Measurements from ENCODE around the gene OAS1.
"Not testable (repeated sequence)": the region's sequence is repeated elsewhere in the genome, so short reads cannot be mapped to it uniquely, and the experiment has no call there.

OAS1 gene

GRCh38 chr12:112900298-112901145, 6.2 kb upstream of the OAS1 start:
- DNase-seq = peak in 1 of 2 donors; percentile 20

- no peak for DNase-seq
Observed at GRCh38 chr12:112901271-112901670, 5.5 kb upstream of the OAS1 start.

DNA sequence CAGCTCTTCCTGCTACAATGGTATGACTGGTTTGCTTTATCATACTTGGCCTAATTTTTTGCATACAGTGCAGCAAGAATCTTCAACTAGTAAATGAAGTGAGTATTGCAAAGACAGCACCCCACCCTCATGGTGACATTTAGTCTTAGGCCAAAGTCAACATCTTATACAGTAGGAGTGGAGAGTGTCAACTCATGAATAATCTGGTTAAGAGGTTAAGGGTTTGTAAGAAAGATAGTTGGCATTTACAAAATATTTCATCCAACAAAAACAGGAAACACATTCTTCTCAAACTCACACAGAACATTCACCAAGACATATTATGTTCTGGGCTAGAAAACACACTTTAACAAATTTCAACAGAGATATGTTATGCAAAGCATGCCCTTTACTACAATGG, 2.2 kb upstream of the OAS1 start:
- DNase-seq = no peak

GRCh38 chr12:112905451-112906089, 1.2 kb upstream of the OAS1 start:
- no peak for DNase-seq

DNA sequence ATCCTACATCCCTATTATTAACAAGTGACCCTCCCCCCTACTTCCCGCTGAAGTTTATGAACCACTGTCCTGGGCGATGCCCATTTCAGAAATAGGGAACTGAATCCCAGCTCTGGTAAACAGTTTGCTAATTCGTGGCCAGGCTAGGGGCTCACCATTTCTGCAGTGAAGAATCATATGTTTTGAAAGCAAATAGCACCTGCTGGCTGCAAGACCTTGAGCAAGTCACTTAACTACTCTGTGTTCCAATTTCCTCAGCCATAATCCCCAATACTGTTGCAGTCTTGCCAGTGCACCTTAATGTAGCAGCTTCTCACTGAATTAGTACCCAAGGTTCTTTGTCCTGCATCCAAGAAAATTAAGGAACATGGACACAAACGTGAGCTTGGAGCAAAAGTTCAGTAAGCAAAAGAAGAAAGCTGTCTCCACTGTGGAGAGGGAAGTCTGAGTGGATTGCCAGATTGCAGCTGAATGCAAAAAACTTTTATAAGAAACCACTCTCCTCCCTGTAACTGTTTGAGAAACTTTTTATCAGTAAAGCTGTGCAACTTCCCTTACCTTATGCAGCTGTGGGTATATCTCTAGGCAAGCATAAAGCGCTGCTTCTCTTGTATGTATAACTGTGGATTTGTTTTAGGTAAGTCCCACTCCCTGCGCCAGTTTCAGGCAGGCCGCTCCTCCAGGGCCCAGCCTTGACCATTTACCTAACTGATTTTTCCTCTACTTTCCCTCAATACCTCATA, 824 bp downstream of the OAS1 start:
- no peak for DNase-seq

GRCh38 chr12:112908548-112908947, 1.8 kb downstream of the OAS1 start:
- no peak for DNase-seq

- no peak for DNase-seq
Observed at GRCh38 chr12:112909693-112910092, 2.9 kb downstream of the OAS1 start.

- no peak for DNase-seq
Observed at GRCh38 chr12:112913038-112913688, 6.4 kb downstream of the OAS1 start.

DNA sequence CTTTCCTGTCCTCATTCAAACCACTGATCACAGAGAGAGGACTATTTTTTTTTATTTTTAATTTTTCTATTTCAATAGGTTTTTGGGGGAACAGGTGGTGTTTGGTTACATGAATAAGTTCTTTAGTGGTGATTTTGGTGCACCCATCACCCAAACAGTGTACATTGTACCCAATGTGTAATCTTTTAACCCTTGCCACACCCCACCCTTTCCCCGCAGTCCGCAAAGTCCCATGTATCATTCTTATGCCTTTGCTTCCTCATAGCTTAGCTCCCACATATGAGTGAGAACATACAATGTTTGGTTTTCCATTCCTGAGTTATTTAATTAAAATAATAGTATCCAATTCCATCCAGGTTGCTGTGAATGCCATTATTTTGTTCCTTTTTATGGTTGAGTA, 7.1 kb downstream of the OAS1 start:
- DNase-seq = not testable (repeated sequence)

GRCh38 chr12:112916270-112916669, 9.5 kb downstream of the OAS1 start:
- DNase-seq = no peak

DNA sequence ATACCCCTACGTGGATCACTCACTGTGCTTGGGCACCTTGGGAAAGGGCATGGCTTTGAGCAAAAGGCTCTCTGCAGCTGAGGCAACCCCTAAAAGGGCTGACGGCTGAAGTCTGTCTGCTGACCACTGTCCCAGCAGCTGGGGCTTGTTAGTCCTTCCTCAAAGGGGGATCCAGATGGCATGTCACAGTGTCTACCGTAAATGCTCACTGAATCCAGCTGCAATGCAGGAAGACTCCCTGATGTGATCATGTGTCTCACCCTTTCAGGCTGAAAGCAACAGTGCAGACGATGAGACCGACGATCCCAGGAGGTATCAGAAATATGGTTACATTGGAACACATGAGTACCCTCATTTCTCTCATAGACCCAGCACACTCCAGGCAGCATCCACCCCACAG, 12.4 kb downstream of the OAS1 start:
- DNase-seq = no peak

DNA sequence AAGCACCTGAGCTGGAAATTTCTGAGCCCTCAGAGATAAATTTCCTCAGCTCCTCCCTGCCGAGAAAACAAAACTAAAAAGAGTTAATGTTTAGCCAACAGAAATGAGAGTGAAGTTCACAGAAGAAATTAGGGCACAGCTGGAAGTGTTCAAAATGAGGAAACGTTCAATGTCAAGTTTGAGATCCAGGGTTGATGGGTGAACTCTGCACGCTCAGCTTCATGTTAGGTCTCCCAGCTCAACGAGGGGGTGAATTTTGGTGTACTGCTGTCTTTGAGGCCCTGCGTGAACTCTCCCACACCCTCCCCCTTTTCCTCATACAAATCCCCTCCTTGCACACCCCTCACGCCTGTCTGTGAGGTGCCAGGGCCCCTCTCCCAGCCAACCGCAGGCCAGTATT, 18.2 kb downstream of the OAS1 start:
- DNase-seq = peak in 1 of 2 donors; percentile 25

GRCh38 chr12:112926416-112927033, 19.8 kb downstream of the OAS1 start:
- DNase-seq = not testable (repeated sequence)

- DNase-seq = no peak
Observed at GRCh38 chr12:112927475-112927874, 20.7 kb downstream of the OAS1 start.

DNA sequence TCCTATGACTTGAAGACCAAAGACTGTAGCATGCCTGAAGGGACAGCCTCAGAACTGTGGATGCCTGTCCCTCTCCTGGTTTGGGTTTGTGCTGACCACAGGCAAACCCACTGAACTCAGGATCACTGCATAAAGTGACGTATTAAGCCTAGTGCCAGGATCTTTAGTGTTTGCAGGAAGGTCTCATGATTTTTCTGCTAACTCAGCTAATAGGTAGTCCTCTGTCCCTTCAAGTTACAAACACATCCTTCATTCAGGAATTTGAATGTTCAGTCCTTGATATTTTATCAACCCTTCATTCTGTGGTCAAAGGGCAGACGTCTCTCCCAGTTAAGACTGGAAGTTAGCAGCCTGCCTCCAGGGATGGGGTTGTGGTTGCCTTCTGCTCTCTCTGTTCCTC, 21.2 kb downstream of the OAS1 start:
- DNase-seq = no peak

GRCh38 chr12:112928978-112929377, 22.2 kb downstream of the OAS1 start:
- no peak for DNase-seq

DNA sequence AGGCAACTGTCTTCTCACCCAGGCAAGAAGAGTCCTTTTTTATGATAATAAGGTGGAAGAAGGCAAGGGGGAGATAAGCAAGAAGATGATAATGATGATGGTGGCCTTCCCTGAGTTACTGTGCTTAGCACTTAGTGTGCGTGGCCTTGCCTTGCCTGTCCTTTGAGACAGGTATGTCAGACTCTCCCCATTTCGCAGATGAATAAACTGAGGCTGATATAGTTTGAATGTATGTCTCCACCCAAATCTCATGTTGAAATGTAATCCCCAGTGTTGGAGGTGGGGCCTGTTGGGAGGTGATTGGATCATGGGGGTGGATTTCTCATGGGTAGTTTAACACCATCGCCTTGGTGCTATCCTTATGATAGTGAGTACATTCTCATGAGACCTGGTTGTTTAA, 23.0 kb downstream of the OAS1 start:
- no peak for DNase-seq

- DNase-seq = no peak
Observed at GRCh38 chr12:112930350-112930749, 23.6 kb downstream of the OAS1 start.

GRCh38 chr12:112932485-112933128, 25.8 kb downstream of the OAS1 start:
- no peak for DNase-seq

DNA sequence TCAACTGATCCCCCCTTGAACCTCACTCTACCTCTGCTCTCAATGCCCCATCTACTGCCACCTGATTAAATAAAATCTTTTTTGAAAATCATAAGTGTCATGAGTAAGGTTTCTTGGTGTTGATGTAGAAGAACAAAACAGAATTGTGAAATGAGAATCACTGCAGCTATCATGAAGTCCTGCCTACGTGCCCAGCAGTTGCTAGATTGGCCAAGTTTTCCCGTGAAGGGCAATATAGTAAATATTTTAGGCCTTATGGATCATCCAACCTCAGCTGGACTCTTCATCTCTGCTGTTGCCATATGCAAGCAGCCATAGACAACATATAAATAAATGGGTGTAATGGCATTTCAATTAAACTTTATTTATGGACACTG, 26.4 kb downstream of the OAS1 start:
- DNase-seq = no peak

DNA sequence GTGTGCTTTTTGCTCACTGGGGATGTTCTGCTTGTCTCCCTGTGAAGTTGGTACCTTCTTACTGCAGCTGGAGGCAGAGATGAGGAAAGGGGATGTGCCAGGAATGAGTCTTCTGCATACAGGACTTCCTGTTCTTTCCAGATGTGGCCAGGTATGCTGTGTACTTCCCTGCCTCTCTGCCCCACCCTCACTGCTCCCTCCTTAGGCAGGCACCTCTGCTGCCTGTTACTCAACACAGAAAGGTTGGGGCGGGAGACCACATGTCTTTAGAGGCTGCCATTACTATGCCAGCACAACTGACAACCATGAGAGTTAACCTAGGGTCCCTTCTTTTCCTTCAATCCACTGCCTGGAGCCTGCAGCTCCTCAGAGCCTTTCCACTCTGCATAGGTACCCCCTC, 29.5 kb downstream of the OAS1 start:
- no peak for DNase-seq

DNA sequence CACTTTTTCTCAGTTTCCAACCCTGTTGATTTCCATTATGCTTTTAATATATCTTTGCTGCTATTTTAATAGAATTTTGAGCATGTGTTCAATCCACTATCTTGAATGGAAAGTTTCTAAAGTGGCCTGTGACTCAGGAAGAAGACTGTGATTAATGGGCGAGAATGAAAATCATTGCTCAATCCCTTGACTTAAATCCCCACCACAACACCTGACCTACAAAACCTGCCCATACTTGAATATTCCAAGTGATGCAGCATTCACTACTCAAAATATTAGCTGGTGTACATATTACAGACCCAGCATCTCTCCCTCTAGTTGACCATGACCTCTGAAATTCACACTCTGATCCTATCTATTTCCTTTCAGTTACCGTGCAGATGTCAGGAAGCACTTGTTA, 30.2 kb downstream of the OAS1 start:
- no peak for DNase-seq

Data from bone marrow (tissue), 2 donors.